ENCODE data around the gene KANSL3.
A peak's percentile ranks its signal among the peaks of the same experiment; 100 is the strongest.
"Not testable (repeated sequence)": the region's sequence is repeated elsewhere in the genome, so short reads cannot be mapped to it uniquely, and the experiment has no call there.

The KANSL3 gene

DNA sequence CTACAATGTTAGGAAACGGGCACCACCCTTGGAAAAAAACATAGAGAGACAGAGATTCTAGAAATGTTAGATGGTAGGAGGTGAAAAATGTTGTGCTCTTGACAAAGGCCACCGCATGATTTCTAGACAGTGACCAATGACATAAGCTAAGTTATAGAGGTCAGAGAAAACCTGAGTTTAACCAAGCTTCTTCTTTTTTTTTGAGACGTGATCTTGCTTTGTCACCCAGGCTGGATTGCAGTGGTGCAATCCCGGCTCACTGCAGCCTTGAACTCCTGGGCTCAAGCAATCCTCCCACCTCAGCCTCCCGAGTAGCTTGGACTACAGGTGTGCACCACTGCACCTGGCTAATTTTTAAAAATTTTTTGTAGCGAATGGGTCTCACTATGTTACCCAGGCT, 17.4 kb upstream of the KANSL3 start:
- Histone ChIP-seq H3K4me1 (ENCODE audit: control insufficient read depth in 2 of 2, insufficient read depth in 1 of 2, low read depth in 1 of 2, low read length in 2 of 2) (no peaks in the 10 kb centered on the region), H3K4me2 (ENCODE audit: insufficient read depth, low read length, poor library complexity, severe bottlenecking) (no peak overlapping the region), H3K27ac (replicated peaks; ENCODE audit: low read length) (no peak overlapping the region), H2BK5ac (ENCODE audit: low read length) (no peak overlapping the region), H3K79me1 (ENCODE audit: low read depth, low read length) (no peaks in the 10 kb centered on the region), H3K4me3 (ENCODE audit: low read length in 2 of 2) (no peak overlapping the region), H3K9ac (ENCODE audit: low read depth, low read length, poor library complexity) (no peak overlapping the region), H2AK5ac (ENCODE audit: low read depth, low read length) (no peak overlapping the region), H4K8ac (ENCODE audit: low read depth, low read length) (no peak overlapping the region), H3K36me3 (replicated peaks in 1 of 2; ENCODE audit: control insufficient read depth in 2 of 2, insufficient read depth in 2 of 2, low read length in 2 of 2) (no peaks in the 10 kb centered on the region), H2BK120ac (ENCODE audit: low read depth, low read length) (no peak overlapping the region), H2BK12ac (ENCODE audit: low read length) (no peak overlapping the region), H2BK15ac (ENCODE audit: low read length) (no peak overlapping the region), H3K18ac (ENCODE audit: low read length) (no peak overlapping the region), H3K4ac (ENCODE audit: low read length) (no peak overlapping the region), H3K23ac (ENCODE audit: low read depth, low read length, poor library complexity) (no peak overlapping the region), H3K27me3 (ENCODE audit: control insufficient read depth in 3 of 3, insufficient read depth in 3 of 3, low read depth in 1 of 3, low read length in 3 of 3) (no peaks in the 10 kb centered on the region), H4K91ac (ENCODE audit: low read depth, low read length, poor library complexity) (no peak overlapping the region), H3K14ac (ENCODE audit: low read length) (no peak overlapping the region), H2AFZ (ENCODE audit: low read length) (no peak overlapping the region), H3K9me3 (replicated peaks in 1 of 2; ENCODE audit: control insufficient read depth in 2 of 2, insufficient read depth in 1 of 2, low read depth in 1 of 2, low read length in 2 of 2) (no peaks in the 10 kb centered on the region)
- DNase-seq (ENCODE audit: low spot score) = no peak
- no CpG with 5 or more reads among the region's 6 CpGs for WGBS, 2 donors (ENCODE audit: extremely low coverage in 2 of 2, insufficient read length in 2 of 2, insufficient replicate concordance in 1 of 2)

DNA sequence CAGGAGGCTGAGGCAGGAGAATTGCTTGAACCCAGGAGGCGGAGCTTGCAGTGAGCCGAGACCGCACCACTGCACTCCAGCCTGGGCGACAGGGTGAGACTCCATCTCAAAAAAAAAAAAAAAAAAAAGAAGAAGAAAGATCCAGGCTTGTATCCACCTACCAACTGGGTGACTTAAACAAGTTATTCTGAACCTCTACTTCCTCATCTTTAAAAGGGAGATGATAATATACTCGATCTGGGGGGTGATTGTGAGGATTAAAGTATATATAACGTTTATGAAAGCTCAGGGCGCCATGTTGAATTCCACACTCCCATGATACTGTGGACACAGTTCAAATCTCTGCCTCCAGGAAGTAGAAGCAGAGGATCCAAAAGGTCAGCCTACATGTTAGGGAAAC, 16.7 kb upstream of the KANSL3 start:
- not testable (repeated sequence) for H3K27me3 ChIP-seq (ENCODE audit: control insufficient read depth in 3 of 3, insufficient read depth in 3 of 3, low read depth in 1 of 3, low read length in 3 of 3); H3K4me1 ChIP-seq (ENCODE audit: control insufficient read depth in 2 of 2, insufficient read depth in 1 of 2, low read depth in 1 of 2, low read length in 2 of 2); DNase-seq (ENCODE audit: low spot score); H3K9ac ChIP-seq (ENCODE audit: low read depth, low read length, poor library complexity); H3K23ac ChIP-seq (ENCODE audit: low read depth, low read length, poor library complexity); H2AFZ ChIP-seq (ENCODE audit: low read length); H3K18ac ChIP-seq (ENCODE audit: low read length); H3K4me3 ChIP-seq (ENCODE audit: low read length in 2 of 2); H3K27ac ChIP-seq (replicated peaks; ENCODE audit: low read length); H2BK15ac ChIP-seq (ENCODE audit: low read length); H3K36me3 ChIP-seq (replicated peaks in 1 of 2; ENCODE audit: control insufficient read depth in 2 of 2, insufficient read depth in 2 of 2, low read length in 2 of 2); H2BK5ac ChIP-seq (ENCODE audit: low read length); H4K91ac ChIP-seq (ENCODE audit: low read depth, low read length, poor library complexity); H3K4me2 ChIP-seq (ENCODE audit: insufficient read depth, low read length, poor library complexity, severe bottlenecking); H3K9me3 ChIP-seq (replicated peaks in 1 of 2; ENCODE audit: control insufficient read depth in 2 of 2, insufficient read depth in 1 of 2, low read depth in 1 of 2, low read length in 2 of 2); H2BK120ac ChIP-seq (ENCODE audit: low read depth, low read length); H3K4ac ChIP-seq (ENCODE audit: low read length); H4K8ac ChIP-seq (ENCODE audit: low read depth, low read length); H3K79me1 ChIP-seq (ENCODE audit: low read depth, low read length); H3K14ac ChIP-seq (ENCODE audit: low read length); H2AK5ac ChIP-seq (ENCODE audit: low read depth, low read length); H2BK12ac ChIP-seq (ENCODE audit: low read length)
- WGBS, 2 donors (ENCODE audit: extremely low coverage in 2 of 2, insufficient read length in 2 of 2, insufficient replicate concordance in 1 of 2) = no CpG with 5 or more reads among the region's 7 CpGs

DNA sequence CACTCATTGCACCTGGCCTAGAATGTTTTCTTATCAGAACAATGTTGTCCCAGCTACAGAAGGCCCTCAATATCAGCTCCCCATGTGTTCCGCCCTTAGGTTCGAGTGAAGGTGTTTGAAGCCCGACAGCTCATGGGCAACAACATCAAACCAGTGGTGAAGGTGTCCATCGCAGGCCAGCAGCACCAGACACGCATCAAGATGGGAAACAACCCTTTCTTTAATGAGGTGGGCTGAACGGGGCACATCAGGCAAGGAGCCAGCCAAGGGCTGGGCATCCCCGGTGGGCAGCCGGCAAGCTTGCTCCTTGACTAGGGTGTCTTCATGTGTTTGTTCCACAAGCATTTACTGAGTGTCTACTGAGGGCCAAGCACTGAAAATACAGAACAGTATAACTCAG, 13.7 kb upstream of the KANSL3 start:
- Histone ChIP-seq H3K36me3 (replicated peaks in 1 of 2; ENCODE audit: control insufficient read depth in 2 of 2, insufficient read depth in 2 of 2, low read length in 2 of 2) (no peaks in the 10 kb centered on the region), H2BK15ac (ENCODE audit: low read length) (no peak overlapping the region), H3K23ac (ENCODE audit: low read depth, low read length, poor library complexity) (no peak overlapping the region), H3K14ac (ENCODE audit: low read length) (no peak overlapping the region), H4K8ac (ENCODE audit: low read depth, low read length) (no peak overlapping the region), H2AFZ (ENCODE audit: low read length) (no peak overlapping the region), H4K91ac (ENCODE audit: low read depth, low read length, poor library complexity) (no peak overlapping the region), H3K27ac (replicated peaks; ENCODE audit: low read length) (no peak overlapping the region), H3K9me3 (replicated peaks in 1 of 2; ENCODE audit: control insufficient read depth in 2 of 2, insufficient read depth in 1 of 2, low read depth in 1 of 2, low read length in 2 of 2) (no peaks in the 10 kb centered on the region), H3K4me1 (ENCODE audit: control insufficient read depth in 2 of 2, insufficient read depth in 1 of 2, low read depth in 1 of 2, low read length in 2 of 2) (no peaks in the 10 kb centered on the region), H3K9ac (ENCODE audit: low read depth, low read length, poor library complexity) (no peak overlapping the region), H3K4me3 (ENCODE audit: low read length in 2 of 2) (peak overlapping the region in 1 of 2 donors; percentile 41), H3K18ac (ENCODE audit: low read length) (no peak overlapping the region), H2BK5ac (ENCODE audit: low read length) (no peak overlapping the region), H3K4me2 (ENCODE audit: insufficient read depth, low read length, poor library complexity, severe bottlenecking) (no peak overlapping the region), H2AK5ac (ENCODE audit: low read depth, low read length) (no peak overlapping the region), H2BK12ac (ENCODE audit: low read length) (no peak overlapping the region), H3K79me1 (ENCODE audit: low read depth, low read length) (peaks cover 3% of the 10 kb centered on the region), H2BK120ac (ENCODE audit: low read depth, low read length) (no peak overlapping the region), H3K27me3 (ENCODE audit: control insufficient read depth in 3 of 3, insufficient read depth in 3 of 3, low read depth in 1 of 3, low read length in 3 of 3) (no peaks in the 10 kb centered on the region), H3K4ac (ENCODE audit: low read length) (no peak overlapping the region)
- no peak for DNase-seq (ENCODE audit: low spot score)
- WGBS, 2 donors (ENCODE audit: extremely low coverage in 2 of 2, insufficient read length in 2 of 2, insufficient replicate concordance in 1 of 2) = no CpG with 5 or more reads among the region's 8 CpGs

DNA sequence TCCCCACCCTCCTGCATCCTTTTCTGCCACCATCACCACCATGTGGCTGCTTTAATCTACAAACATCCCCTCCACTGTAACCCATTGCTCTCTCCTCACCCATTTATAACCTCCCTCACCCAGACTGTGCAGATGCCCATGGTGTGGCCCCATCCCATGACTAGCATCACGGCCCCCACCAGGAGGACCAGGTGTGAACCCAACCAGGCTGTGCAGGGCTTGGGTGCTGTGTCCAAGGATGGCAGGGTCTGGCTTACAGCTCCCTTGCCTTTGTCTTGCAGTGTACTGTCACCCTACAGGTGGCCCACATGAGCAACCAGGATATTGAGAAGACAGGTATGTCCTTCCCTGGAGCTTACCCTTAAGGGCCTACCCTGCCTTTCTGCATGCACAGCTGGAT, 11.2 kb upstream of the KANSL3 start:
- Histone ChIP-seq H2AK5ac (ENCODE audit: low read depth, low read length) (no peak overlapping the region), H3K4ac (ENCODE audit: low read length) (no peak overlapping the region), H3K79me1 (ENCODE audit: low read depth, low read length) (peaks cover 5% of the 10 kb centered on the region), H2BK5ac (ENCODE audit: low read length) (no peak overlapping the region), H2AFZ (ENCODE audit: low read length) (no peak overlapping the region), H3K9me3 (replicated peaks in 1 of 2; ENCODE audit: control insufficient read depth in 2 of 2, insufficient read depth in 1 of 2, low read depth in 1 of 2, low read length in 2 of 2) (no peaks in the 10 kb centered on the region), H3K18ac (ENCODE audit: low read length) (no peak overlapping the region), H3K14ac (ENCODE audit: low read length) (no peak overlapping the region), H3K36me3 (replicated peaks in 1 of 2; ENCODE audit: control insufficient read depth in 2 of 2, insufficient read depth in 2 of 2, low read length in 2 of 2) (no peaks in the 10 kb centered on the region), H4K91ac (ENCODE audit: low read depth, low read length, poor library complexity) (no peak overlapping the region), H3K4me3 (ENCODE audit: low read length in 2 of 2) (no peak overlapping the region), H3K4me2 (ENCODE audit: insufficient read depth, low read length, poor library complexity, severe bottlenecking) (no peak overlapping the region), H3K27me3 (ENCODE audit: control insufficient read depth in 3 of 3, insufficient read depth in 3 of 3, low read depth in 1 of 3, low read length in 3 of 3) (no peaks in the 10 kb centered on the region), H3K27ac (replicated peaks; ENCODE audit: low read length) (no peak overlapping the region), H3K4me1 (ENCODE audit: control insufficient read depth in 2 of 2, insufficient read depth in 1 of 2, low read depth in 1 of 2, low read length in 2 of 2) (no peaks in the 10 kb centered on the region), H3K9ac (ENCODE audit: low read depth, low read length, poor library complexity) (no peak overlapping the region), H3K23ac (ENCODE audit: low read depth, low read length, poor library complexity) (no peak overlapping the region), H2BK15ac (ENCODE audit: low read length) (no peak overlapping the region), H2BK120ac (ENCODE audit: low read depth, low read length) (no peak overlapping the region), H2BK12ac (ENCODE audit: low read length) (no peak overlapping the region), H4K8ac (ENCODE audit: low read depth, low read length) (no peak overlapping the region)
- no peak for DNase-seq (ENCODE audit: low spot score)
- WGBS, 2 donors (ENCODE audit: extremely low coverage in 2 of 2, insufficient read length in 2 of 2, insufficient replicate concordance in 1 of 2) = no CpG with 5 or more reads among the region's 1 CpG

All from neuronal stem cell (in vitro differentiated cells).